HepG2 (cell line): ENCODE data around the gene RPL37A. TPM values are rescaled to one million over a fixed set of nuclear protein-coding genes. Genes with fewer than 3 reads are reported as not detected.

Experiments used
- CHCHD3 ChIP-seq: sonication (generic); formaldehyde crosslinking; IDR thresholded peaks from 2 replicates; pipeline ENCODE4 v1.8.0; 2022; ENCODE audit warnings: mild to moderate bottlenecking, missing genetic modification reagents, moderate library complexity
- FOSL2 ChIP-seq: sonication (generic); formaldehyde crosslinking; IDR thresholded peaks from 2 replicates; pipeline ENCODE4 v1.4.0; 2020; ENCODE audit warnings: missing genetic modification reagents
- KDM2A ChIP-seq: sonication (generic); formaldehyde crosslinking; IDR thresholded peaks from 2 replicates; pipeline ENCODE4 v1.4.0; 2020; ENCODE audit warnings: low read depth, missing genetic modification reagents, borderline replicate concordance
- MED8 ChIP-seq: sonication (generic); formaldehyde crosslinking; IDR thresholded peaks from 2 replicates; pipeline ENCODE4 v1.8.1; 2023; ENCODE audit warnings: mild to moderate bottlenecking, missing genetic modification reagents; ENCODE audit not compliant: insufficient replicate concordance
- RFXANK ChIP-seq: IDR thresholded peaks from 2 replicates; pipeline ENCODE4 v1.6.1; 2016
- SIN3B ChIP-seq: fragments of 150-350 bp; IDR thresholded peaks from 2 replicates; pipeline ENCODE4 v1.6.1; 2014; ENCODE audit warnings: low read length
- ZFP37 ChIP-seq: sonication (generic); formaldehyde crosslinking; IDR thresholded peaks from 2 replicates; pipeline ENCODE4 v1.4.0; 2020; ENCODE audit warnings: missing genetic modification reagents, borderline replicate concordance
- ZNF24 ChIP-seq: fragments of 450-650 bp; IDR thresholded peaks from 2 replicates; pipeline ENCODE4 v1.6.1; 2017; ENCODE audit warnings: antibody characterized with exemption, mild to moderate bottlenecking
- ZNF562 ChIP-seq: sonication (generic); formaldehyde crosslinking; IDR thresholded peaks from 2 replicates; pipeline ENCODE4 v1.8.0; 2022; ENCODE audit warnings: missing genetic modification reagents, borderline replicate concordance
- ZNF589 ChIP-seq: sonication (generic); formaldehyde crosslinking; conservative IDR thresholded peaks from 2 replicates; pipeline ENCODE4 v1.8.0; 2022; ENCODE audit warnings: mild to moderate bottlenecking, moderate library complexity, missing genetic modification reagents
- ZNF644 ChIP-seq: IDR thresholded peaks from 2 replicates; pipeline ENCODE4 v1.6.1; 2016; ENCODE audit warnings: low read depth
- ZNF678 ChIP-seq: sonication (generic); formaldehyde crosslinking; IDR thresholded peaks from 2 replicates; pipeline ENCODE4 v1.4.0; 2020; ENCODE audit warnings: mild to moderate bottlenecking, missing genetic modification reagents
- polyA plus RNA-seq, 8 experiments: library from polyadenylated mRNA; depleted of rRNA in 3 of 8; stranded (reverse) in 7 of 8; unstranded in 1 of 8; fragments of >200 nt; fragmentation: Illumina TruSeq in 4 of 8; extraction: Trizol in 4 of 8; gene quantifications; 2 replicates each; pipeline versions ENCODE4 v1.2.1 to v1.2.3, GENCODE V29; 2011 to 2016; ENCODE audit warnings: low read depth in 4 of 8, missing spikeins in 1 of 8, mixed read lengths in 1 of 8; ENCODE audit not compliant: insufficient read depth in 1 of 8
- total RNA-seq, 5 experiments: library from RNA; depleted of rRNA; stranded (reverse); fragments of >200 nt; fragmentation: Illumina TruSeq; extraction: Trizol; gene quantifications; 2 replicates each; pipeline ENCODE4 v1.2.3, GENCODE V29; 2016; ENCODE audit warnings: low read depth in 1 of 5
- TF ChIP-seq, protein P1 (sequence below): sonication (generic); formaldehyde crosslinking; IDR thresholded peaks from 2 replicates; pipeline ENCODE4 v1.4.0; 2020; ENCODE audit warnings: missing genetic modification reagents, borderline replicate concordance
- TF ChIP-seq, protein P2 (sequence below): IDR thresholded peaks from 2 replicates; pipeline ENCODE4 v1.6.1; 2016; ENCODE audit warnings: low read depth
- TF ChIP-seq, protein P3 (sequence below): fragments of 450-650 bp; IDR thresholded peaks from 2 replicates; pipeline ENCODE4 v1.6.1; 2017
- TF ChIP-seq, protein P4 (sequence below): sonication (generic); formaldehyde crosslinking; IDR thresholded peaks from 2 replicates; pipeline ENCODE4 v1.4.0; 2020; ENCODE audit warnings: missing genetic modification reagents
- TF ChIP-seq, protein P5 (sequence below): IDR thresholded peaks from 2 replicates; pipeline ENCODE4 v1.4.0; 2020; ENCODE audit warnings: mild to moderate bottlenecking, missing genetic modification reagents

The RPL37A gene
- total and polyA plus RNA-seq, 2 of the 13 experiments (the other 11 are each of a cell fraction or from before 2014, with no cell fraction given): 6,902 to 7,910 TPM

DNA sequence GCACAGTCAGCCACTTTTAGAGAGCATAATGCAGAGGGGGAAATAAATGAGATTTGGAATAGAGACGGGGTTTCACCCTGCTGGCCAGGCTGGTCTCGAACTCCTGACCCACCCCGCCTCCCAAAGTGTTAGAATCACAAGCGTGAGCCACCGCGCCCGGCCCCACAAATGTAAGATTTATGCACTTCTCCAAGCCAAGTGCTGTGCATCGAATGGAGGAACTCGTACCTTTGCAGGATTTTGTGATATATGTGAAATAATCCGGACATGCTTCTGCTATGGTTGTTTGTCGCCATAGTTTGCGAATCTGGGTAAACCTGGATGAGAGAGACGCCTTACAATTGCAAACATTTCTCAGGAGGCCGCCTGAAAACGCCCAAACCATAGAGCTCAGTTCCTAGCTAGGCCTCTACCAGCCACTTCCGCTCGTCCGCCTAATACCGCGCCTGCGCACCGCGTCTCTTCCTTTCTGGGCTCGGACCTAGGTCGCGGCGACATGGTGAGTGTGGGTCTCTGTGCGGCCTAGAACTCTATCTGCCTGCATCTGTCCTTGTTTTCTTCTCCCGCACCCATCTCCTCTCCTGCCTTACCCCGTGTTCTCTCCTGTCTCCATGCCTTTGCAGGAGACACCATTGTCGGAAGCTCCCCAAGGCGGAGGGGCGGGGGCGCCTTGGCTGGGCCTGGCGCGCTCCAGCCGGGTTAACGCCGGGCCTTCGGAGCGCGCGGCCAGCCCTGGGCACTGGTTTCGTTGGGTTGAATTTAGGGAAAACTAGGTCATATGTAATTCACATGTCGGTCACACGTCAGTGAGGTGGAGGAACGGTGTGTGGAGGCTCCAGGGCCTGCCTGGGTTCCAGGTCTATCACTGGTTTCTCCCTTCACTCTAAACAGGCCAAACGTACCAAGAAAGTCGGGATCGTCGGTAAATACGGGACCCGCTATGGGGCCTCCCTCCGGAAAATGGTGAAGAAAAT lies at the start of gene RPL37A (continued):
- TF ChIP-seq, protein P1, sequence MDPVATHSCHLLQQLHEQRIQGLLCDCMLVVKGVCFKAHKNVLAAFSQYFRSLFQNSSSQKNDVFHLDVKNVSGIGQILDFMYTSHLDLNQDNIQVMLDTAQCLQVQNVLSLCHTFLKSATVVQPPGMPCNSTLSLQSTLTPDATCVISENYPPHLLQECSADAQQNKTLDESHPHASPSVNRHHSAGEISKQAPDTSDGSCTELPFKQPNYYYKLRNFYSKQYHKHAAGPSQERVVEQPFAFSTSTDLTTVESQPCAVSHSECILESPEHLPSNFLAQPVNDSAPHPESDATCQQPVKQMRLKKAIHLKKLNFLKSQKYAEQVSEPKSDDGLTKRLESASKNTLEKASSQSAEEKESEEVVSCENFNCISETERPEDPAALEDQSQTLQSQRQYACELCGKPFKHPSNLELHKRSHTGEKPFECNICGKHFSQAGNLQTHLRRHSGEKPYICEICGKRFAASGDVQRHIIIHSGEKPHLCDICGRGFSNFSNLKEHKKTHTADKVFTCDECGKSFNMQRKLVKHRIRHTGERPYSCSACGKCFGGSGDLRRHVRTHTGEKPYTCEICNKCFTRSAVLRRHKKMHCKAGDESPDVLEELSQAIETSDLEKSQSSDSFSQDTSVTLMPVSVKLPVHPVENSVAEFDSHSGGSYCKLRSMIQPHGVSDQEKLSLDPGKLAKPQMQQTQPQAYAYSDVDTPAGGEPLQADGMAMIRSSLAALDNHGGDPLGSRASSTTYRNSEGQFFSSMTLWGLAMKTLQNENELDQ (CRISPR knock-in tag): peak; percentile 87; the same call in 1 of the 2 replicates
- TF ChIP-seq RFXANK: peak; percentile 73
- TF ChIP-seq KDM2A (CRISPR knock-in tag): peak; percentile 96
- TF ChIP-seq CHCHD3 (CRISPR knock-in tag): peak; percentile 78; the same call in 1 of the 2 replicates
- no peak; the same call in 1 of the 2 replicates for TF ChIP-seq SIN3B
- peak; percentile 12; the same call in 1 of the 2 replicates for TF ChIP-seq ZNF644 (CRISPR knock-in tag)
- no peak for TF ChIP-seq ZFP37
- peak; percentile 97 for TF ChIP-seq ZNF678 (CRISPR knock-in tag)
- TF ChIP-seq, protein P2, sequence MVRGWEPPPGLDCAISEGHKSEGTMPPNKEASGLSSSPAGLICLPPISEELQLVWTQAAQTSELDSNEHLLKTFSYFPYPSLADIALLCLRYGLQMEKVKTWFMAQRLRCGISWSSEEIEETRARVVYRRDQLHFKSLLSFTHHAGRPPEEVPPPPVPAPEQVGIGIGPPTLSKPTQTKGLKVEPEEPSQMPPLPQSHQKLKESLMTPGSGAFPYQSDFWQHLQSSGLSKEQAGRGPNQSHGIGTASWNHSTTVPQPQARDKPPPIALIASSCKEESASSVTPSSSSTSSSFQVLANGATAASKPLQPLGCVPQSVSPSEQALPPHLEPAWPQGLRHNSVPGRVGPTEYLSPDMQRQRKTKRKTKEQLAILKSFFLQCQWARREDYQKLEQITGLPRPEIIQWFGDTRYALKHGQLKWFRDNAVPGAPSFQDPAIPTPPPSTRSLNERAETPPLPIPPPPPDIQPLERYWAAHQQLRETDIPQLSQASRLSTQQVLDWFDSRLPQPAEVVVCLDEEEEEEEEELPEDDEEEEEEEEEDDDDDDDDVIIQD (CRISPR knock-in tag): peak; percentile 78
- peak; percentile 63 for TF ChIP-seq FOSL2 (CRISPR knock-in tag)
- peak; percentile 79; the same call in 1 of the 2 replicates for TF ChIP-seq ZNF589 (CRISPR knock-in tag)
- TF ChIP-seq, protein P3, sequence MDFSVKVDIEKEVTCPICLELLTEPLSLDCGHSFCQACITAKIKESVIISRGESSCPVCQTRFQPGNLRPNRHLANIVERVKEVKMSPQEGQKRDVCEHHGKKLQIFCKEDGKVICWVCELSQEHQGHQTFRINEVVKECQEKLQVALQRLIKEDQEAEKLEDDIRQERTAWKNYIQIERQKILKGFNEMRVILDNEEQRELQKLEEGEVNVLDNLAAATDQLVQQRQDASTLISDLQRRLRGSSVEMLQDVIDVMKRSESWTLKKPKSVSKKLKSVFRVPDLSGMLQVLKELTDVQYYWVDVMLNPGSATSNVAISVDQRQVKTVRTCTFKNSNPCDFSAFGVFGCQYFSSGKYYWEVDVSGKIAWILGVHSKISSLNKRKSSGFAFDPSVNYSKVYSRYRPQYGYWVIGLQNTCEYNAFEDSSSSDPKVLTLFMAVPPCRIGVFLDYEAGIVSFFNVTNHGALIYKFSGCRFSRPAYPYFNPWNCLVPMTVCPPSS: no peak
- TF ChIP-seq MED8 (CRISPR knock-in tag): peak; percentile 94
- TF ChIP-seq, protein P4, sequence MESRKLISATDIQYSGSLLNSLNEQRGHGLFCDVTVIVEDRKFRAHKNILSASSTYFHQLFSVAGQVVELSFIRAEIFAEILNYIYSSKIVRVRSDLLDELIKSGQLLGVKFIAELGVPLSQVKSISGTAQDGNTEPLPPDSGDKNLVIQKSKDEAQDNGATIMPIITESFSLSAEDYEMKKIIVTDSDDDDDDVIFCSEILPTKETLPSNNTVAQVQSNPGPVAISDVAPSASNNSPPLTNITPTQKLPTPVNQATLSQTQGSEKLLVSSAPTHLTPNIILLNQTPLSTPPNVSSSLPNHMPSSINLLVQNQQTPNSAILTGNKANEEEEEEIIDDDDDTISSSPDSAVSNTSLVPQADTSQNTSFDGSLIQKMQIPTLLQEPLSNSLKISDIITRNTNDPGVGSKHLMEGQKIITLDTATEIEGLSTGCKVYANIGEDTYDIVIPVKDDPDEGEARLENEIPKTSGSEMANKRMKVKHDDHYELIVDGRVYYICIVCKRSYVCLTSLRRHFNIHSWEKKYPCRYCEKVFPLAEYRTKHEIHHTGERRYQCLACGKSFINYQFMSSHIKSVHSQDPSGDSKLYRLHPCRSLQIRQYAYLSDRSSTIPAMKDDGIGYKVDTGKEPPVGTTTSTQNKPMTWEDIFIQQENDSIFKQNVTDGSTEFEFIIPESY (CRISPR knock-in tag): peak; percentile 34; the same call in 1 of the 2 replicates
- TF ChIP-seq, protein P5, sequence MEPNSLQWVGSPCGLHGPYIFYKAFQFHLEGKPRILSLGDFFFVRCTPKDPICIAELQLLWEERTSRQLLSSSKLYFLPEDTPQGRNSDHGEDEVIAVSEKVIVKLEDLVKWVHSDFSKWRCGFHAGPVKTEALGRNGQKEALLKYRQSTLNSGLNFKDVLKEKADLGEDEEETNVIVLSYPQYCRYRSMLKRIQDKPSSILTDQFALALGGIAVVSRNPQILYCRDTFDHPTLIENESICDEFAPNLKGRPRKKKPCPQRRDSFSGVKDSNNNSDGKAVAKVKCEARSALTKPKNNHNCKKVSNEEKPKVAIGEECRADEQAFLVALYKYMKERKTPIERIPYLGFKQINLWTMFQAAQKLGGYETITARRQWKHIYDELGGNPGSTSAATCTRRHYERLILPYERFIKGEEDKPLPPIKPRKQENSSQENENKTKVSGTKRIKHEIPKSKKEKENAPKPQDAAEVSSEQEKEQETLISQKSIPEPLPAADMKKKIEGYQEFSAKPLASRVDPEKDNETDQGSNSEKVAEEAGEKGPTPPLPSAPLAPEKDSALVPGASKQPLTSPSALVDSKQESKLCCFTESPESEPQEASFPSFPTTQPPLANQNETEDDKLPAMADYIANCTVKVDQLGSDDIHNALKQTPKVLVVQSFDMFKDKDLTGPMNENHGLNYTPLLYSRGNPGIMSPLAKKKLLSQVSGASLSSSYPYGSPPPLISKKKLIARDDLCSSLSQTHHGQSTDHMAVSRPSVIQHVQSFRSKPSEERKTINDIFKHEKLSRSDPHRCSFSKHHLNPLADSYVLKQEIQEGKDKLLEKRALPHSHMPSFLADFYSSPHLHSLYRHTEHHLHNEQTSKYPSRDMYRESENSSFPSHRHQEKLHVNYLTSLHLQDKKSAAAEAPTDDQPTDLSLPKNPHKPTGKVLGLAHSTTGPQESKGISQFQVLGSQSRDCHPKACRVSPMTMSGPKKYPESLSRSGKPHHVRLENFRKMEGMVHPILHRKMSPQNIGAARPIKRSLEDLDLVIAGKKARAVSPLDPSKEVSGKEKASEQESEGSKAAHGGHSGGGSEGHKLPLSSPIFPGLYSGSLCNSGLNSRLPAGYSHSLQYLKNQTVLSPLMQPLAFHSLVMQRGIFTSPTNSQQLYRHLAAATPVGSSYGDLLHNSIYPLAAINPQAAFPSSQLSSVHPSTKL: peak; percentile 66; the same call in 1 of the 2 replicates
- TF ChIP-seq ZNF562 (CRISPR knock-in tag): no peak
- TF ChIP-seq ZNF24: peak; percentile 38; the same call in 1 of the 2 replicates
